ENCODE data around the gene CENPX.
A peak's percentile ranks its signal among the peaks of the same experiment; 100 is the strongest.
"Not testable (repeated sequence)": the region's sequence is repeated elsewhere in the genome, so short reads cannot be mapped to it uniquely, and the experiment has no call there.

Gene CENPX

GRCh38 chr17:82038796-82039409 lies 16.2 kb upstream of the CENPX start:
- not testable (repeated sequence) for DNase-seq

GRCh38 chr17:82037889-82038195 lies 15.2 kb upstream of the CENPX start:
- DNase-seq, result no peak

DNA sequence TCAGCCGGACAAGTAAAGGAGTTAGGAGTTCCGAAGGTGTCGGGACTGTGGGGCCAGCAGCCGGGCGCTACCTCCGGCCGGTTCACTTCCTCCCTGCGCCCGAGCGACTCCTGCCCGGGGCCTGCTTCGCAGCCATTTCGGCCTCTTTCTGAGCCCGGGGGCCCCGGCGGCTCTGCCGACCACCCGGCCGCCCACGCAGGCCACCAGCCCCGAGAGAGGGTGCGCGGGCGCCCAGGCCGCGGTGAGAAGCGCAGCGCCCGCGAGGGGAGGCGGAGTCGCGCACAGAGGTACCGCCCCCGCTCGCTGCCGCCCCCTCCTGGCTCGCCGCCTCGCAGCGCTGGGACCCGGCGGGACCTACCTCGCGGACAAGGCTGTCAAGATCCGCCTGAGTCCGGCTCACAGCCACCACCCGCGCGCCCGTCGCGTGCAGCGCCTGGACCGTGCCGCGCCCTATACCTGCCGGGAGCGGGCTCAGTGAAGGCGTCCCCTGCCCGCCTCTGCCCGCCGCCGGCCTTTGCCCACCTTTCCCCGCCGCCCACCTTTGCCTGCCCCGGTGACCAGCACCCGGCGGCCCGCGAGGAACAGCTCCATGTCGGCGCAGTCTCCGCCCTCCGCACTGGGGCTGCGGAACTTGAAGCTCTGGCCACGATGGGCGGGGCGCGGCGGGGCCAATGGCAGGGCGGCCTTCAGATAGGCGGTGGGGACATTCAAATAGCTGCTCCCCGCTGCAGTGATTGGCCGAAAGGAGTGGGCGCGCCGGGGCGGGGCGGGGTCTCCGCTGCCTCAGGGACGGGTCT lies 14.6 kb upstream of the CENPX start, which contains the start of gene DCXR:
Gene DCXR (minus strand): TSS at position 606 of the 797 bp plus-strand sequence. CDS start 15 bp downstream, at position 591.
- peak; percentile 96 for DNase-seq

- DNase-seq, result no peak
These were observed 14.0 kb upstream of the CENPX start for GRCh38 chr17:82036634-82037091.

DNA sequence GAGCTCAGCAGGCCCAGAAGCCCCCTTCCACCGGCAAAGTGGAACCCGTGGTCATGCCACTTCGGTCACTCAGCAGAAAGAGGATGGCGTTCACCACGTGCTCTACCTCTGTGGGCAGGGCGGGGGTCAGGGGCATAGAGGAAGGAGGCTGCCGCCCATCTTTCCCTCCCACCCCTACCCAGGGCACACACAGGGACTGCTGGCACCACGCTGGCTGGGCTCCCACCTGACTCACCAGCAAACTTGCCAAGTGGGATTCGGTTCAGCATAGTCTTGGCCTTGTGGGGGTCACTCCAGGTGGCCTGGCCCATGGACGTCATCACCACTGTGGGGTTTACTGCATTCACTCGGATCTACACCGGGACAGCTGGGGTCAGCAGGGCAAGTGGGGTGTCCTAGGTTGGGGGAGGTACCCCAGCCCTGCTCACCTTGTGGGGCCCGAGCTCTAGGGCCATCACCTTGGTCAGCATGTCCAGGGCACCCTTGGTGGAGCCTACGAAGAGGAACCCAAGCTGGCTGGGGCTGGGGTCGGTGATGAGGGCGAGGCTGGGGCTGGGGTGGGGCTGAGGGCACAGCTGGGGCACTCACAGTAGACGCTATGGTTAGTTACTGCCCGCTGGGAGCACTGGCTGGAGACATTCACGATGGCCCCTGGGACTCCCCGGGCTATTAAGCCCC lies 13.4 kb upstream of the CENPX start:
- DNase-seq, result no peak

- DNase-seq, result no peak
These were observed 12.8 kb upstream of the CENPX start for GRCh38 chr17:82035488-82035887.

DNA sequence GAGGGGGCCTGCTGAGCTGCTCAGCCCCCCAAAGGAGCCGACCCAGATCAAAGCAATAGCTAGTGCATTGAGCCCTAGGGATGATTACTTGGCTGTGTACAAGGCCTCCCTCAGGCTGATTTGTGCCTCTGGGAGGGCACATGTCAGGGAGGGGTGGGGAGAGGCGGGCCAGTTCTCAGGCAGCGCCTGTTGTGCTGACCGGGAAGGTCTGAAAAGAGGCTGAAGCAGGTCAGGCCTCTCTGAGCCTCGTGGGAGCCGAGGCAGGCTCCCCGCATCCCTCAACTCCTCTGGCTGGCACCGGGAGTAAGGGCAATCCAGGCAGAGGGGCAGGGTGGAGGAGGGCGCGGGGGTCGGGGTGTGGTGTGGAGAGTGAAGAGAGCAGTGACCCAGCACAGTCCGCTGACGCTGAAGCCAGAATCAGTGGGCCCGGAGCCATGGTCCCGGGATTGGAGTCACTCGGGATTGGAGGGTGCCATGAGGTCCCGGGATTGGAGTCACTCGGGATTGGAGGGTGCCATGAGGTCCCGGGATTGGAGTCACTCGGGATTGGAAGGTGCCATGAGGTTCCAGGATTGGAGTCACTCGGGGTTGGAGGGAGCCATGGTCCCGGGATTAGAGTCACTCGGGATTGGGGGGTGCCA lies 11.8 kb upstream of the CENPX start:
- no peak for DNase-seq

GRCh38 chr17:82033359-82034085 lies 10.8 kb upstream of the CENPX start:
- no peak for DNase-seq

DNA sequence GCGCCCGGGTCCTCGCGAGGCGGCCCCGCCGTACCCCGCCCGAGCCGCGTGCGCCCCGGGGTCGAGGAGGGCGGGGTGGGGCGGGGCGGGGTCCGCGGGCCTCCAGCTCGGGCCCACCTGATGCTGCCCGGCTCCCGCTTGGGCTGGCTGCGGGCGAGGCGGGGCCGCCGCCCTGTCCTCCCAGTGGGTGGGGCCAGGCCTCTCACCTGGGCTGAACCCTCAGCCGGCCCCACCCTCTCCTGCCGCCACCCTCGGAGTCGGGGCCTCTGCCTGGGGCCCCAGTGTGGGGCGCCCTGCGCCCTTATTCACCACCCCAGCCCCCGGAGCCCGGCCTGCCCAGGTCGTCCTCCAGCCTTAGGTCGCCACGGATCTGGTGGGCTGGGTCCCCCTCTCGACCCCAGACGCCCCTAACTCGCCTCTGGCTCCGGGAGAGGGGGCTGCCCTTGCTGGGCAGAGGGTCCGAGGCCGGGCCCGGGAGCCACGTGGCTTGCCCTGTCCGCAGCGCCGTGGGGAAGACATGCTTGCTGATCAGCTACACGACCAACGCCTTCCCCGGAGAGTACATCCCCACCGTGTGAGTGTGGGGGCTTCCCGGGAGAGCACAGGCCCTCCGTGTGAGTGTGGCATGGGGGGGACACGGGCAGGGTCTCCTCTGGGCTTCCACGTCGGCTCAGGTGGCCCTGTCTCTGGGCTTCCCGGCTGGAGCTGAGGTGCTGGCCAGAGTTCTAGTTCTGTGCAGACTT lies 9.4 kb upstream of the CENPX start:
- no peak for DNase-seq

GRCh38 chr17:82031303-82031884 lies 8.7 kb upstream of the CENPX start, which contains the start of gene RAC3:
Gene RAC3 (plus strand): TSS chr17:82031678. CDS start chr17:82031762, 84 bp downstream.
- no peak for DNase-seq

- DNase-seq, result peak; percentile 91
These were observed 8.0 kb upstream of the CENPX start for GRCh38 chr17:82030470-82031302.

DNA sequence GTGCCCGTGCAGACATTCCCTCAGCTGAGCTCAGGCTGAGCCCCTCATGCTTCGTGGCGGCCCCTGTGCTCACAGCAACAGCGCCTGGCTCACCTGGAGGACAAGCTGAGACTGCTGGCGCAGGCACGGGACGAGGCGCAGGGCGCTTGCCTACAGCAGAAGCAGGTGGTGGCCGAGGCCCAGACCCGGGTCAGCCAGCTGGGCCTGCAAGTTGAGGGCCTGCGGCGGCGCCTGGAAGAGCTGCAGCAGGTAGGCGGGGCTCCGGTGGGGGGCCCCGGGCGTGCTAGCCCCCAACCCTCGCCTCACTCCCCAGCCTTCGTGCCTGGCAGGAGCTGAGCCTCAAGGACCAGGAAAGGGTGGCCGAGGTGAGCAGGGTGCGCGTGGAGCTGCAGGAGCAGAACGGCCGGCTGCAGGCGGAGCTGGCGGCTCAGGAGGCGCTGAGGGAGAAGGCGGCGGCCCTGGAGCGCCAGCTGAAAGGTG lies 7.4 kb upstream of the CENPX start:
- DNase-seq, result no peak

DNA sequence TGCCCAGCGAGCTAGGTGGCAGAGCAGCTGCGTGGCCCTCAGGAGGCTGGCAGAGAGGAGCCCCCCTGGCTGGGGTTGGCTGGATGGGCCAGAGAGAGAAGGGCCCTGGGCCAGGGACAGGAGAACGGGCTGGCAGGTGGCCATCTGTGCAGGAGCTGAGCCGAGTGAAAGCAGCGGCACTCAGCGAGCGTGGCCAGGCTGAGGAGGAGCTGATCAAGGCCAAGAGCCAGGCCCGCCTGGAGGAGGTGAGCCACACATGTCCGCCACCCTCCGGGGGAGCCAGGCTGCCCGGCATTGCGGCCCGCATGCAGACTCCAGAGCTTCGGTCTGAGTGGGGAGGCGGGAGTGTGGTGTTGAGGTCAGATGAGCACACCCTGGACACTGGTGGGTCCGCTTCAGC lies 6.7 kb upstream of the CENPX start:
- DNase-seq, result no peak

- DNase-seq, result no peak
These were observed 6.3 kb upstream of the CENPX start for GRCh38 chr17:82028966-82029365.

DNA sequence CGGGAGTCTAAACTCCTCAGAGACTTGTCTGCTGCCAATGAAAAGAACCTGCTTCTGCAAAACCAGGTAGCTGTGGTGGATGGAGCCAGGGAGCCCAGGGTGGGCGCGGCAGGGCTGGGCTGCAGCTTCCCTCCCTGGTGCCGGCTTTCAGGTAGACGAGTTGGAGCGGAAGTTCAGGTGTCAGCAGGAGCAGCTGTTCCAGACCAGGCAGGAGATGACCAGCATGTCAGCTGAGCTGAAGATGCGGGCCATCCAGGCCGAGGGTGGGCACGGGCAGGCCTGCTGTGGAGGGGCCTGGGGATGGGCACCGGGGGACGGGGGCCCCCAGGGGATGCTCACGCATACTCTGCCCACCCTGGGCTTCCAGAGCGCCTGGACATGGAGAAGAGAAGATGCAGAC lies 5.6 kb upstream of the CENPX start:
- DNase-seq, result no peak

DNA sequence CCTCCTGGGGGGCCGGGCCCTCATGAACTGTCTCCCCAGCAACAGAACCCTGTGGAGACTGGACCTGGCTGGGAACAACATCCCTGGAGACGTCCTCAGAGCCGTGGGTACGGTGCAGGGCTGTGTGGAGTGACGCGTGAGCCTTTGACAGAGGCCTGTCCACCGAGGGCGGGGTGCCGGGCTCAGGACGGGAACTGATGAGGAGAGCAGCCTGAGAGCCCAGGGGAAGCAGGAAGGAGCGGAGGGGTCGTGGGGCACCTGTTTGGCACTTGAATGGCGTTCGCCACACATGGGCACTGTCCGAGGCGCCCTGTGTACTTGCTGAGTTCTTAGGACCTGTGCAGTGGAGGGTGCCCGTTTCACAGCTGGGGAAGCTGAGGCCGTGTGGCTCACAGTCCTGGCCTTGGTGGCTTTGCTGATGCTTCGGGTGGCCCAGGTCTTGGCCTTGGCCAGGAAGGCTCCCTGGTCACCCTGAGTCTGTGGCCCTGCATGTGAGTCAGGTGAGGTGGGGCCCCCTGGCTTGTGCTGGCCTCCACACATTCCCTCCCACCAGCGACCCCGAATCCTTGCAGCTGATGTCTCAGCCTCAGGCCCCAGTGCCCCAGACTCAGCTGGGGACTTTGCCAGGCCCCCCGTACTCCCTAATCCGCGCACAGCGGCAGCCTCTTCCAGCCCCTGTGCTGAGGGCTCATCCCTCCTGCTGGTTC lies 2.9 kb upstream of the CENPX start:
- DNase-seq, result no peak

DNA sequence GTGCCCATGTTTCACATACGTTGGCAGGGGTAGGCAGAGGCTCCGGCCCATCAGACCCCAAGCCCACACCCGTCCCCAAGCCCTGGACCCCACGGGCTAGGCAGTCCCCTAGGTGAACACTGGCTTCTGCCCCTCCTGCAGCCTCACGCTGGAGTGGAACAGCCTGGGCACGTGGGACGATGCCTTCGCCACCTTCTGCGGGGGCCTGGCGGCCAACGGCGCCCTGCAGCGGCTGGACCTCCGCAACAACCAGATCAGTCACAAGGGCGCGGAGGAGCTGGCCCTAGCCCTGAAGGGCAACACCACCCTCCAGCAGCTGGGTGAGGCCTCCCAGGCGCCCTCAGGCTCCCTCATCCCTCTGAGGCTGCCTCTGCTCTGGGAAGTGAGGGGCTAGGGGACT lies 2.2 kb upstream of the CENPX start:
- DNase-seq, result no peak

DNA sequence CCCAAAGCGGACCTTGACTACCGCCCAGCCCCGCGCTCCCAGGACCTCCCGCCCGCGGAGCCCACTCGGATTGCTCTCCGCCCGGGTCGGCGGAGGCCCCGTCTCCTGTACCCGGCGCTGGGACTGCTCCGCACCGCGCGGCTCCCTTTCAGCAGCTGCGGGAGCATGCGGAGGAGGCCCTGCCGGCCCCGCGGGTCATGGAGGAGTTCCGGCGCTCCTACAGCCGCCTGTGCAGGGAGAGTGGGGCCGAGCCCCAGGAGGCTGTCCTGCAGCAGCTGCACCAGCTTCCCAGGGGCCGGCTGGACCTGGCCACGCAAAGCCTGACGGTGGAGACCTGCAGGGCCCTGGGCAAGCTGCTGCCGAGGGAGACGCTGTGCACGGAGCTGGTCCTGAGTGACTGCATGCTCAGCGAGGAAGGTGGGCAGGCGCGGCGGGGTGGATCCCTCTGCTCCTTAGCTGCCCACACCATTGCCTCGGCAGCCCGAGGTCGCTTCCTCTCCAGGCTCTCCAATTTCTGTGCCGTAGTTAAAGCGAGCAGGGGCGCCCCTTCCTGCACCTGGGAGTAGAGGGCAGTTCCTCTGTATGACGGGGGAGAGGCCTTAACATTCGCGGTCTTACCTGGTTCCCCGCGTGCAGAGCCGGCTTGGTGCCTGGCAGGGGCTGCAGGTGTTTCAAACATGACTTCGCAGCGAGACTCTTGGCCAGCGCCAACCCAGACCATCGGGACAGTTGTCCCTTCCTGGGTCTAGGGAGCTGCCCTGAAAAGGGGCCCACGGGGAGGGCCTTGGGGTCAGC lies 966 bp upstream of the CENPX start:
- DNase-seq, result no peak

DNA sequence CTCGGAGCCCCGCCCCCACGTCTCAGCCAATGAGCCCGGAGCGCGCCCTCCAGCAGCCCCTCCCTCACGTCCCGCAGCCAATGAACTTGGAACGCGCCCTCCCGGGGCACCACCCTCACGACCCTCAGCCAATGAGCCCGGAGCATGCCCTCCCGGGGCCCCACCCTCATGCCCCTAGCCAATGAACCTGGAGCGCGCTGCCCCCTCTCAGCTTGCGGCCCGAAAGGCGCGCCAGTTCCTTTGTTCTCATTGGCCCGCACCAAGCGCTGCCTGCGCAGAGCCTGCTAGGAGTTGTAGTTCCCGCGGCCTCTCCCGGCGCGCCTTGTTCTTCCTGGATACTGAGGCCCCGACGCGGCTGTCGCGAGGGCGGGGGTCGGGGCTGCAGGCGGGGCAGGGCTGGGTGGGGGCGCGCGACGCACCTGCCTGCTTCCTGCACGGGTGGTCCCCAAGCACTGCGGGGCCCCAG lies 336 bp upstream of the CENPX start, which contains the start of gene LRRC45:
Gene LRRC45 (plus strand): TSS at position 325 of the 466 bp plus-strand sequence. CDS start 339 bp downstream, outside the sequence.
- DNase-seq, result peak; percentile 100
